ENCODE results near the gene PLEKHA7. TPM values are rescaled to one million over a fixed set of nuclear protein-coding genes. Genes with fewer than 3 reads are reported as not detected.

Gene PLEKHA7
- total and polyA plus RNA-seq, 2 of the 4 experiments (the other 2 are of a cell fraction), result 0.12 TPM; not detected in 1

- Histone ChIP-seq H3K4me2 (ENCODE audit: low read depth, low read length) (no peak overlapping the region), H3K27me3 (ENCODE audit: control insufficient read depth, insufficient read depth, low read length) (peaks cover 9% of the 10 kb centered on the region), H3K9ac (ENCODE audit: low read depth, low read length) (no peak overlapping the region), H4K20me1 (ENCODE audit: insufficient read depth, low read length) (no peaks in the 10 kb centered on the region), H3K79me1 (ENCODE audit: low read depth in 1 of 2, low read length in 2 of 2) (no peaks in the 10 kb centered on the region), H4K8ac (ENCODE audit: low read depth in 2 of 2, low read length in 2 of 2) (no peak overlapping the region), H2AK9ac (replicated peaks; ENCODE audit: low read depth, low read length, poor library complexity) (no peak overlapping the region), H2BK15ac (ENCODE audit: low read depth, low read length) (no peak overlapping the region), H2BK120ac (ENCODE audit: low read depth, low read length) (no peak overlapping the region), H3K9me3 (ENCODE audit: control insufficient read depth, insufficient read depth, low read length) (no peaks in the 10 kb centered on the region), H2AFZ (replicated peaks; ENCODE audit: low read length, poor library complexity) (no peak overlapping the region), H3K27ac (ENCODE audit: insufficient read depth, low read length) (no peak overlapping the region), H3K9me1 (ENCODE audit: insufficient read depth, low read length) (no peaks in the 10 kb centered on the region; the same call in 1 of the 2 replicates), H3K4ac (ENCODE audit: low read depth, low read length) (no peak overlapping the region), H3K56ac (ENCODE audit: extremely low read depth, insufficient read depth, low read length) (no peak overlapping the region), H3K14ac (replicated peaks; ENCODE audit: low read depth, low read length) (no peak overlapping the region), H4K5ac (ENCODE audit: low read depth, low read length) (no peak overlapping the region), H2BK5ac (ENCODE audit: low read depth, low read length, poor library complexity, severe bottlenecking) (no peak overlapping the region), H3K18ac (ENCODE audit: low read depth, low read length) (no peak overlapping the region), H3K4me1 (ENCODE audit: control insufficient read depth, insufficient read depth, low read length) (no peaks in the 10 kb centered on the region; the same call in 1 of the 2 replicates), H3K4me3 (ENCODE audit: insufficient read depth, low read depth, low read length) (no peak overlapping the region), H3K23ac (ENCODE audit: low read depth, low read length) (no peak overlapping the region), H4K91ac (ENCODE audit: insufficient read depth, low read depth, low read length) (no peak overlapping the region), H3K36me3 (ENCODE audit: control insufficient read depth, insufficient read depth, low read length) (no peaks in the 10 kb centered on the region), H2AK5ac (ENCODE audit: low read depth, low read length) (no peak overlapping the region), H2BK20ac (ENCODE audit: low read depth, low read length) (no peak overlapping the region)
- no peak for ATAC-seq (ENCODE audit: low read depth)
- TF ChIP-seq CTCF (conservative IDR thresholded peaks at IDR 0.05; ENCODE audit: low read depth, low read length), result no peak
- no peak for TF ChIP-seq POLR2A (IDR thresholded peaks at IDR 0.05; ENCODE audit: low read depth, low read length)
- no peak for TF ChIP-seq SMC3 (IDR thresholded peaks at IDR 0.05; ENCODE audit: low read depth, low read length)
- TF ChIP-seq BHLHE40 (IDR thresholded peaks at IDR 0.05; ENCODE audit: low read depth, low read length), result no peak
- TF ChIP-seq RAD21 (IDR thresholded peaks at IDR 0.05; ENCODE audit: low read length), result no peak
- TF ChIP-seq FOS (IDR thresholded peaks at IDR 0.05; ENCODE audit: low read depth, low read length), result no peak
- TF ChIP-seq USF2 (IDR thresholded peaks at IDR 0.05; ENCODE audit: low read depth, low read length), result no peak
- TF ChIP-seq RFX5 (IDR thresholded peaks at IDR 0.05; ENCODE audit: low read depth, low read length), result no peak
- TF ChIP-seq MAZ (IDR thresholded peaks at IDR 0.05; ENCODE audit: borderline replicate concordance, low read depth, low read length), result no peak
- no peak for TF ChIP-seq RCOR1 (IDR thresholded peaks at IDR 0.05; ENCODE audit: insufficient replicate concordance, low read length)
- no peak for TF ChIP-seq CEBPB (IDR thresholded peaks at IDR 0.05; ENCODE audit: low read depth, low read length)
- no peak for TF ChIP-seq NFE2L2 (IDR thresholded peaks at IDR 0.05; ENCODE audit: low read depth, low read length)
- TF ChIP-seq MXI1 (IDR thresholded peaks at IDR 0.05; ENCODE audit: borderline replicate concordance, low read depth, low read length), result no peak
- TF ChIP-seq CHD1 (IDR thresholded peaks at IDR 0.05; ENCODE audit: low read depth, low read length), result no peak
- no peak for TF ChIP-seq MAFK (IDR thresholded peaks at IDR 0.05; ENCODE audit: low read depth, low read length)
- ChIA-PET CTCF (no interaction called here), POLR2A (ENCODE audit: unreplicated experiment) (no interaction called here)
- DNase-seq, result no peak
- intact Hi-C loops (cut with micrococcal nuclease) (no loop called here), dilution Hi-C loops (cut with HindIII; ENCODE audit: low sequenced_read_pairs, unreplicated experiment) (no loop called here), in situ Hi-C loops (cut with MboI; ENCODE audit: low sequenced_read_pairs) (no loop called here)
- BruUV-seq (replicated peaks), result no TSS peak
Observed at GRCh38 chr11:16799890-16800289, 214.3 kb downstream of the PLEKHA7 start.
